Amygdala (tissue), 56 donors: Measurements from ENCODE around the gene PML.
"Not testable (repeated sequence)": the region's sequence is repeated elsewhere in the genome, so short reads cannot be mapped to it uniquely, and the experiment has no call there.

Experiments used
- DNase-seq, 56 donors: peaks; one replicate each; lab custom pipeline; 2025; lab: John Stamatoyannopoulos, UW

The PML gene

GRCh38 chr15:73957785-73958184, 36.7 kb upstream of the PML start:
- no peak for DNase-seq

GRCh38 chr15:73959012-73959581, 35.4 kb upstream of the PML start:
- DNase-seq, result no peak

GRCh38 chr15:73959801-73960200, 34.7 kb upstream of the PML start:
- no peak for DNase-seq

- not testable (repeated sequence) for DNase-seq
Observed at GRCh38 chr15:73960472-73961070, 33.9 kb upstream of the PML start.

- no peak for DNase-seq
Observed at GRCh38 chr15:73962433-73962832, 32.1 kb upstream of the PML start.

- DNase-seq, result peak in 41 of 56 donors; percentile 7 to 81 (median 32)
Observed at GRCh38 chr15:73964736-73965093, 29.8 kb upstream of the PML start.

GRCh38 chr15:73965094-73965757, 29.3 kb upstream of the PML start:
- DNase-seq, result no peak

GRCh38 chr15:73965758-73966113, 28.8 kb upstream of the PML start:
- no peak for DNase-seq

- no peak for DNase-seq
Observed at GRCh38 chr15:73968461-73968860, 26.1 kb upstream of the PML start.

- DNase-seq, result no peak
Observed at GRCh38 chr15:73969151-73969759, 25.3 kb upstream of the PML start.

- DNase-seq, result peak in 50 of 56 donors; percentile 15 to 82 (median 50)
Observed at GRCh38 chr15:73972984-73973682, 21.4 kb upstream of the PML start.

- not testable (repeated sequence) for DNase-seq
Observed at GRCh38 chr15:73973683-73974200, 20.8 kb upstream of the PML start.

- DNase-seq, result not testable (repeated sequence)
Observed at GRCh38 chr15:73975440-73976125, 18.9 kb upstream of the PML start.

- DNase-seq, result no peak
Observed at GRCh38 chr15:73978896-73979295, 15.6 kb upstream of the PML start.

GRCh38 chr15:73979636-73980035, 14.9 kb upstream of the PML start:
- DNase-seq, result no peak

- DNase-seq, result no peak
Observed at GRCh38 chr15:73981761-73982221, 12.7 kb upstream of the PML start.

- peak in 43 of 56 donors; percentile 9 to 72 (median 52) for DNase-seq
Observed at GRCh38 chr15:73982222-73982962, 12.1 kb upstream of the PML start.

GRCh38 chr15:73983211-73983727, 11.2 kb upstream of the PML start:
- peak in 4 of 56 donors; percentile 14 to 45 (median 16) for DNase-seq

- DNase-seq, result no peak
Observed at GRCh38 chr15:73983773-73984172, 10.7 kb upstream of the PML start.
